Spleen (tissue), 7 donors: ENCODE data around the gene CXCR6.

Experiments
- POLR2A ChIP-seq, 3 donors: fragments of 450-650 bp; IDR thresholded peaks; one replicate each; pipeline ENCODE4 v1.5.1; 2017; ENCODE audit warnings: antibody characterized with exemption in 3 of 3, mild to moderate bottlenecking in 1 of 3
- TF ChIP-seq, protein P1 (sequence below), 11 experiments: fragments of 200-600 bp in 7 of 11; fragments of 450-650 bp in 4 of 11; sonication (generic) in 4 of 11; IDR thresholded peaks in 8 of 11; conservative IDR thresholded peaks in 3 of 11; 1 replicate in 7 of 11; 2 replicates in 4 of 11; pipeline versions ENCODE4 v1.4.0 to v1.8.0; 2016 to 2021; ENCODE audit warnings: antibody characterized with exemption in 11 of 11, inconsistent platforms in 4 of 11, mild to moderate bottlenecking in 1 of 11
- donor health status: DM: no; HTN: no; CAD: no; lungs with moderate emphysema.
- donor health status: DM: no; HTN: no; CAD: no.
- donor health status: DM: no; HTN: no; CAD: no.

DNA sequence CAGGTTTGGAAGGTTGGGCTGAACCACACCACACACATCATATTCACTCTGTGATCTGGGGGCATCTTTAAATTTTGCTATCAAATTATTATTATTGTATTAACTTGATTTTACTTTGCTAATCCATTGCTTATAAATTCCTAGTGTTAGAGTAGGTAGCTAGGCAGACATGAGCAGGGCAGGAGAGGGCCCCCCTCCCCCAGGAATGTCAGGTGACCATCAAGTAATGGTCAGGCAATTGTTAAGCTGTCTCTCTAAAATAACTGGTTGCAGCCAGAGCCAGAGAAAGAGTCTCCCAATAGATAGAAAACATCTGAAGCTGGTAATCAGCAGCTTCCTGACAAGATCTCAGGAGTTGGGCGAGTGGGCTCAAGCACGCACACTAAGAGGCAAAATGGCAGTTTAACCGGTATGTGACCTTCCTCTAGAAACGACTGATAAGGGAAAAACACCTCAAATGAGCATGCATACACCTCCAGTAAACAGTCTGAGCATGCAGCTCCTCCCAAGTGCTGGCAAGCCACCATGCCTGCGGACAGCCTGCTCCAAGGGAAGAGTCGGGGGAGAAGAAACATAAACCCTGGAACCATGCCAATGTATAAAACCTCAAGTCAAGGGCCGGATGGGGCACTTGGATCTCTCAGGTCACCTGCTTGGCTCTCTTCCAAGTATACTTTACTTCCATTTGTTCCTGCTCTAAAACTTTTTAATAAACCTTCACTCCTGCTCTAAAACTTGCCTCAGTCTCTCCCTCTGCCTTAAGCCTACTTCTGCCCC is 3.1 kb upstream of the CXCR6 start:
- TF ChIP-seq, protein P1, sequence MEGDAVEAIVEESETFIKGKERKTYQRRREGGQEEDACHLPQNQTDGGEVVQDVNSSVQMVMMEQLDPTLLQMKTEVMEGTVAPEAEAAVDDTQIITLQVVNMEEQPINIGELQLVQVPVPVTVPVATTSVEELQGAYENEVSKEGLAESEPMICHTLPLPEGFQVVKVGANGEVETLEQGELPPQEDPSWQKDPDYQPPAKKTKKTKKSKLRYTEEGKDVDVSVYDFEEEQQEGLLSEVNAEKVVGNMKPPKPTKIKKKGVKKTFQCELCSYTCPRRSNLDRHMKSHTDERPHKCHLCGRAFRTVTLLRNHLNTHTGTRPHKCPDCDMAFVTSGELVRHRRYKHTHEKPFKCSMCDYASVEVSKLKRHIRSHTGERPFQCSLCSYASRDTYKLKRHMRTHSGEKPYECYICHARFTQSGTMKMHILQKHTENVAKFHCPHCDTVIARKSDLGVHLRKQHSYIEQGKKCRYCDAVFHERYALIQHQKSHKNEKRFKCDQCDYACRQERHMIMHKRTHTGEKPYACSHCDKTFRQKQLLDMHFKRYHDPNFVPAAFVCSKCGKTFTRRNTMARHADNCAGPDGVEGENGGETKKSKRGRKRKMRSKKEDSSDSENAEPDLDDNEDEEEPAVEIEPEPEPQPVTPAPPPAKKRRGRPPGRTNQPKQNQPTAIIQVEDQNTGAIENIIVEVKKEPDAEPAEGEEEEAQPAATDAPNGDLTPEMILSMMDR (IDR thresholded peaks at IDR 0.05 in 8 of 11, conservative IDR thresholded peaks at IDR 0.05 in 3 of 11) = no peak
- TF ChIP-seq POLR2A (IDR thresholded peaks at IDR 0.05) = no peak
